GM20431 (cell line): ENCODE results near the gene HECTD2.
"Not testable (repeated sequence)": the region's sequence is repeated elsewhere in the genome, so short reads cannot be mapped to it uniquely, and the experiment has no call there.

Source experiments
- in situ Hi-C: fragments of 300-500 bp; cut with MseI, MboI; formaldehyde crosslinking; loops from one replicate; pipeline ENCODE4 v1.15.0; 2020; ENCODE audit warnings: low sequenced_read_pairs; ENCODE audit not compliant: unreplicated experiment

HECTD2 gene

DNA sequence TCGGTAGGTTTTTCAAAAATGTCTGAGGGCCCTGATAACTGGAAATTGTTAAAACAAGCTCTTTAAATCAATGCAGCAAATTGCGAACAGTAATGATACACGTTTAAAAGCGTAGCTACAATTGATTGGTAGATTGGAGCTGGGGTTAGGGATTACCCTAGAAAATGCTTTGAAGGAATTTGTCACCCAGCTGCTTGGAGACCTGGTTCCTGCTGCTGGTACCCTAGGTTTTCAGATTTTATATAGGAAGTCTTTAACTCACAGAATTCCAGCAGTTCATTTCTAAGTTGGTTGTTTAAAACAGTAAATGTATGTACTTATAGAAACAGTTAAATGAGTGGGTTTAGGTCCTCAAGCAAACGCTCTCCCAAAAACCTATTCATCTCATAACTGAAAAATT lies 1.5 kb downstream of the HECTD2 start:
- in situ Hi-C loops, result no loop called here

DNA sequence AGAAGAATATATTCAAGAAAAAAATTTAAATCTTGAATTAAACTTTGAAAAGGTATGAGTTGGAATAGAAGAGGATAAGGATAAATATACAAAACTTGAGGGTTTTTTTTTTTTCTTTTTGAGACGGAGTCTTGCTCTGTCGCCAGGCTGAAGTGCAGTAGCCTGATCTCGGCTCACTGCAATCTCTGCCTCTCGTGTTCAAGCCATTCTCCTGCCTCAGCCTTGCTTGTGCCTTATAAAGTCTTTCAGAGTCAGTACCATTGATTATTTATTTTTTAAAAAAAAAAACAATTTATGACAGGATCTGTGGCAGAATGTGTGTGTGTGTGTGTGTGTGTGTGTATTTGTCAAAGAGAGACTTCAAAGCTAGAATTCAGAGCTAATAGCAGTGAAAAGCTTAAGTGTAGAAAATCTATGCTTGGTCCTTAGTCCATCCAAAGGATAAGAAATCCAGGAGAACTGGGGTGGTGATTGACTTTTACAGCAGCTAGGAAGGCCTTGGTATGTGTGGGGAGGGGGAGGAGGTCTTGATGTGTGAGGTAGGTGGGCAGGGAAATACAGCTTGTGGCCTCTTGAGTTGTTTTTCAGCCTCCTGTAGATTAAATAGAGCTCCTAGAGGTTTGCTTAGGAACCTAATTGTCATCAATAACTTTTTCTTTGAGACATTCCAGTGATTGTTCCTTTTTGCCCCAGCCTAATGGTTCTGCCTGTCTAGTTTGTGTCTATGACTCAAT lies 2.4 kb downstream of the HECTD2 start:
- in situ Hi-C loops, result no loop called here

DNA sequence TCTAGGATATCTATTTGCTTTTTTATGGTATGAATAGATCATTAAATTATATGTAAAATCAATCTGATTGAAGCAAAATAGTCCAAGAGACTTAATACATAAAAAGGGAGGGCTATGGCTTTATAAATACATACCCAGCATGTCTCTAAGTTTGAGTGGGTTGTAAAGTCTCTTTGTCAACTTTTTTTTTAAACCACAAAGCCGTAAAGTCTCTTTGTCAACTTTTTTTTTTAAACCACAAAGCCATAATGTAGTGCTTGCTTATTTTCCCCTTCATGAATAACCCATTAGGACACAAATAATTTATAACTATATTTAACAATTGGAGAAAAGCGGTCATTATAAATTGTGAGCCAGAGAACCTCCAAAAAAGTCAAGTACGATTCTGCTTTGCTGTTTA lies 5.7 kb downstream of the HECTD2 start:
- in situ Hi-C loops, result no loop called here

DNA sequence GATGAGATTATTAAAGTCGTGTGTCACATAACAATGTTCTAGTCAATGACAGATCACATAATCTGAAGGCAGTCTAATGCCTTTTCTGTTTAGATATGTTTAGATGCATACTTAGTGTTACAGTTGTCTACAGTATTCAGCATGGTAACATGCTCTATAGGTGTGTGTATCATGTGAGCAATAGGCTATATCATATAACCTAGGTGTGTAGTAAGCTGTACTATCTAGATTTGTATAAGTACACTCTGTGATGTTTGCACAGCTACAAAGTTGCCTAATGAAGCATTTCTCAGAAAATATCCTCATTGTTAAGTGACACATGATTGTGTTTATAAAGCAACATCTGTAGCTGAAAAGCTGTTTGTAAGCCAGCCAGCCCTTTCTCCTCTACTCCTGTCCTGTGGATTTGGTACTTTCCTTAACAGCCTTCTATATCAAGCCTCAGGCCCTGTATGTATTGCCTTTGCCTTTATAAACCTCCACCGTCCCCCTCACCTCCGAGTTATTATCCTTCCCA lies 6.3 kb downstream of the HECTD2 start:
- in situ Hi-C loops, result no loop called here

DNA sequence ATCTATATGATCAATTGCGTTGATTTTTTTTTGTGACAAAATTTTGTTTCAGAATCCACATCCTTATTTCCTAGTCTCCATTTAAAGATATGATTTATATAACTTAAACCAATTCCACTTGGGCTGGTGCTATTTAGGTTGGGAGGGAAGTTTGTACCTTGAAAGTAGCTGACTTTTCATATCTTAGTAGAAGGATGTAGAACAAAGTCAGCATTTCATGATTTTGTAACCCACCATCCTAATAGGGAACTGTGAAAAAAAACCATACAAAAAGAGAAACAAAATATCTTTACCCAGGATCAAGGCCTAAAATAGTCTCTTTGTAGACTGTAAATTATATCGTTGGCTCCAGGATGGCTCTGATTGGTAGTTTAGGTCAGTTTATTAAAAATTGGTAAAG lies 8.3 kb downstream of the HECTD2 start:
- in situ Hi-C loops, result no loop called here

DNA sequence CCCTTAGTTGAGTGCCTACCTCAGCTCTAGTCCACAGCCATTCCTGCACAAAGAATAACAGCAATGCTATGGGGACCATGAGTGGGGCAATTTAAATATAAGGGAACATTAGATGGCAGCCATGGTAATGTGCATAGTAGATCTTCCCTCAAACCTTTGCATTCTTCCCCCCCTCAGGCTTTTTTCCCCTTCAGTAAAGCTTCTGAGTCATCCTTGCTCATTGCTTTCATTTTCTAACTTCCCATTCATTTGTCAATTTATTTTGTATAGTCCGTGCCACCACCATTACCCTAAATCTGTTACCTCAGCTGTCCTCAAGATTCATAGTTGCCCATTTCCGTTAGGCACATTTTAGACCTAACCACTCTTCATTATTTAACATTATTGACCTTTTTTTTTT lies 10.7 kb downstream of the HECTD2 start:
- in situ Hi-C loops, result no loop called here

DNA sequence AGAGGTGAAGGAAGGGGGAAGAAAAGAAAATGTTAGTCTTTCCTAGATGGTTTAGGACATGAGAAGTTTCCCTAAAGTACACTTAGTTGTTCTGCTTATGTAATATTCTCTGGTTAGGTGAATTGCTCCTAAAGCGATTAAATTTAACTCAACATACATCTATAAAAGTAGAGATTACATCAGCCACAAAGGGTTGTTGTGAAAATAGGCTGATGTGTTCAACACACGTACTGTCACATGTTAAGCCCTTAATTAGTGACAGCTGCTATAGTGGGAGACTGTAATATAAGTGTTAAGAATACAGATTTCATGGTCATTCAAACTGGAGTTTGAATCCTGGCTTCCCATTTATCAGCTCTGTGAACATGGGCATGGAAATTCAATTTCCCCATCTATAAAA lies 12.8 kb downstream of the HECTD2 start:
- in situ Hi-C loops, result no loop called here

DNA sequence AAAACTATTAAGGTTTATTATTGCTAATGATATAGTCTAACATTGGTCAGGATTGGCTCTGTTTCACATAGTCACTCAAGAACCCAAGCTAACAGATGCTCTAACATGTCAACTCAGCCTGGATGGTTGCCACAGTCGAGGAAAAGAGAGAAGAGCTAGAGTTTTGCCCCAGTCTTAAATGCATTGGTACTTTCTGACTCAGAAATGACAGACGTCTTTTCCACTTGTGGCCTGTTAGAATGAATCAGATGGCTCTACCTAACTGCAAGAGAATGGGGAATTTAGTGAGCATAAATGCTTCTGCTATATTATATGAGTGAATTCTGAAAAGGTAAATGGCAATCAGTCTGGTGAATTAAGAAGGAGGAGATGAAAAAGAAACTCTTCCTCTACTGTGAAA lies 13.9 kb downstream of the HECTD2 start:
- in situ Hi-C loops, result no loop called here

DNA sequence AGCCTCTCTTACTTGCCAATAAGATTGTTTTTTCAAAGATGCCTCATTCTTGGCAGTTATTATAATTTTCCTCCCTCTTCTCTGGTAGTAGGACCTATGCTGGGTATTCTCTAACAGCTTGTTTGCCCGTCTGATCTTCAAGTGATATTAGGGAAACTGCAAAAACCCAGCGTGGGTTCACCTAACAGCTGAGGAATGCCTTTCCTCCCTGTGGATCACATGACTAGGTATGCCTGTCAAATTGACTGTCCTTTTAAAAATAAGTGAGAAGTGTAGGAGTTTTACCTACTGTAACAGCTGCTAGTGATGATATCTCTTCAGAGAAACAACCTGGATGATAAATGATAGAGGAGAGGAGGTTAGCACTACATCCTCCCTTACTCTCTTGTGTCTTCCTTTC lies 22.0 kb downstream of the HECTD2 start:
- in situ Hi-C loops, result no loop called here

DNA sequence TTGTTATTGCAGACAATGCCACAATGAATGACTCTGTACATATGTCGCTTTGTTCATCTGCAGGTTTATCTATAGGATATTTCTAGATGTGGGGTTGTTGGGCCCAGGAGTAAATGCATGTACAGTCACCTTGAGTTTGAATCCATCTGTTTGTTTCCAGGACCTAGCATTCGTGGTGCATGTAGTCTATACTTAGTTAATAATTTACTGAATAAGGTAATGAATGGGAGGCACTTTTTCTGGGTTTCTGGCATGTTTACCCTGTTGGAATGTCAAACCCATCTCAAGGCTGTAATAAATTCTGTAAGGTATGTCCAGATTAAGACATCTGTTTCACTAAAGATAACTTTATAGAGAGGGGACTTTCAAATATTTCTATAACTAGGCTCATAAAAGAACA lies 23.5 kb downstream of the HECTD2 start:
- in situ Hi-C loops, result no loop called here

DNA sequence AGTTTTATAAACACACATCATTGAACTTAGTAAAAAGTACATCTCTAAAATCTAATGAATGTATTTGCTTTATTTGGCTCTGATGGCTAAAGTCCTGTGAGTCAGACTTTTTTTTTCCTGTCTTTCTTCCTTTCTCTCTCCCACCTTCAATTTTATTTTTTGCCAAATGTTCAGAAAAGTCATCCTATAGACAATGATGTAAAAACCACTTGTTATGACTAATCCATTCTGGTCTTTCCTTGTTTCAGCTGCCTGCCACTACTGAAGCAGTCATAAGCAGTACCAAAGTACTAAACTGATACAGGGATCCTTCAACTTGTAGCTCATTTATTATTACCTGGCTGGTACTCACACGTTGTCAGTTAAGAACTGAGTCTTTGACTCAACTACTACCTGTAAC lies 23.9 kb downstream of the HECTD2 start:
- in situ Hi-C loops, result no loop called here

DNA sequence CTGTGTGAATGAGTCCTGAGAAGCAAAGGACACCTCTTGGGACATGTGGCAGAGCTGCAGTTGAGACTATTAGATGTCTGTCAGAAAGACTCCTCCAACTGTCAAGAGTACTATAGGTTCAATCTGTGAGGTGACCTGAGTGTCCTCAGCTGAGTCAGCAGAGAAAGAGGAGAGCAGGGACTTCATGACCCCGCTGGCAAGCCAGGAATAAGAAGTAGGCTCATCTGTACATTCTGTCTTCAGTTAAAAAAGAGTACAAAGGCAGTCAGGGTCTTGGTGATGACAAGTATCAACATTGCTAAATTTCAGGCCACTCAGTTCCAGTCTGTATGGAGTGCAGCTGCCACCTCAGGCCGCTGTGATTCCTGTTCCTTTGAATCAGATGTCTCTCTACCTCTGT lies 25.1 kb downstream of the HECTD2 start:
- in situ Hi-C loops, result no loop called here

DNA sequence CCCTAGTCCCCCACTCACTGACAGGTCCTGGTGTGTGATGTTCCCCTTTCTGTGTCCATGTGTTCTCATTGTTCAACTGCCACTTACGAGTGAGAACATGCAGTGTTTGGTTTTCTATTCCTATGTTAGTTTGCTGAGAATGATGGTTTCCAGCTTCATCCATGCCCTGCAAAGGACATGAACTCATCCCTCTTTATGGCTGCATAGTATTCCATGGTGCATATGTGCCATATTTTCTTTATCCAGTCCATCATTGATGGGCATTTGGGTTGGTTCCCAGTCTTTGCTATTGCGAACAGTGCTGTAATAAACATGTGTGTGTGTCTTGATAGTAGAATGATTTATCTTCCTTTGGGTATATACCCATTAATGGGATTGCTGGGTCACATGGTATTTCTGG lies 28.1 kb downstream of the HECTD2 start:
- in situ Hi-C loops, result not testable (repeated sequence)

DNA sequence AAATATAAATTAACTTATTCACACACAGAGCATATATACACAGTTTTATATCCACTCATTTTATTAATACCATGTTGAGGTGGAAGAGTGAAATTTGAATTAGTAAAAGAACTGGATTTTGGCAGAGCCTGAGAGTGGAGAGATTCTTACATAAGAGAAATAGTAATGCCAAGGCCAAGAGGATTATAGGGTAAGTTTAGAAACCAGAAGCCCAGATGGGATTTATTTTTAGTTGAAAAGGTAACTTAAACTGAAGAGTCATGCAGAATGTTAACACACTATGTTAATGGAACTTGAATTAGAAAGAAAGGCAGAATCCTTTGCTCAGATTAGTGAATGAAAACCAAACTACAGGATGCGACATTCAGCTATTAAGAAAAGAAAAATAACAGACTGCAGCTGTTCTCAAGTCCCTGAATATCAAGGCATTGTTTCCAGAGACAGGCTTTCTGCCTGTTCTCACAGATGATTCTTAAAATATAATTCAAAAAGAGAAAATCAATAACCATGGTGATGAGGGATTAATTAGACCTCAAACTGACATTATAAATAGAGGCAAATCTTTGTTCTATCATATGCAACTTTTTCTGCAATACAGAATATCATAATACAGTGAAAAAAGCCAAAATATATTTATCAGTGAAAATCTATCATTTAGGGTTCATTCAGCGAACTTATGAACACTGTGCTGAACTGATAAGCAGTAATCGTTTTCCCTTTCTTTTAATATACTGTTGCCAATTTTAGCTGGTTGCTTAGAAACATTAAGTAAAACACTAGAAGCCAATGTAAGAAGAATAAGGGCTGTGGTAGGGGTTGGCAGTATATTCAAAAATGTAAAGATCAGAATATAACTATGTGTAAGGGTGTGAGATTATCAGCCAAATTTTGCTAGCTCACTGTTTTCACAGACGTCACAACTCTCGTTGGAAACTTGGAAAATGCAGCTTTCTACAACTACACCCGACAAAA lies 34.4 kb downstream of the HECTD2 start:
- in situ Hi-C loops, result no loop called here

DNA sequence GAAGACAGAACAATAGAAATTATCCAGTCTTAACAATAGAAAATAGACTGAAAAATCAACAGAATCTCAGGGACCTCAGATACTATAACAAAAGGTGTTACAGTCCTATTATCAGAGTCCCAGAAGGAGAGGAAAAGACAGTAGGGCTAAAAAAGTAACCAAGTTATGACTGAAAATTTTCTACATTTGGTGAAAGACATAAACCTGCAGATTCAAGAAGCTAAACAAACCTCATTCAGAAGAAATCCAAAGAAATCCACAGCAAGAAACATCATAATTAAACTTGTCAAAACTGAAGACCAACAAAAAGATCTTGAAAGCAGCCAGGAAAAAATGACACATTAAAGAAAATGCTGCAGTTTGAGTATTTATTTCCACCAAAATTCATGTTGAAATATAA lies 41.9 kb downstream of the HECTD2 start:
- in situ Hi-C loops, result no loop called here

DNA sequence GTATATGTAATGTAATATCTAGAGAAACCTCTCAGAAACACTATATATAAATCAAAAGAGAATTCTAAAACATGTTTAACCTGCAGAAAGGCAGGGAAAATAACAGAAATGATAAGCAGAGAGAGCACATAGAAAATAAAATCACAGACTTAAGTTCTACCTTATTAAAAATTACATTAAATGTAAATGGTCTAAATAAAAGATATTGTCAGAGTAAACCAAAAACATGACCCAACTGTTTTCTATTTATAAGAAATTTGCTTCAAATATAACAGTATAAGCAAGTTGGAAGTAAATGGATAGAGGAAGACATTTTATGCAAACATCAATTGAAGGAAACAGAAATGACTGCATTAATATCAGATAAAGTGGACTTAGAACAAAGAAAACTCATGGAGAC lies 43.4 kb downstream of the HECTD2 start:
- in situ Hi-C loops, result no loop called here

DNA sequence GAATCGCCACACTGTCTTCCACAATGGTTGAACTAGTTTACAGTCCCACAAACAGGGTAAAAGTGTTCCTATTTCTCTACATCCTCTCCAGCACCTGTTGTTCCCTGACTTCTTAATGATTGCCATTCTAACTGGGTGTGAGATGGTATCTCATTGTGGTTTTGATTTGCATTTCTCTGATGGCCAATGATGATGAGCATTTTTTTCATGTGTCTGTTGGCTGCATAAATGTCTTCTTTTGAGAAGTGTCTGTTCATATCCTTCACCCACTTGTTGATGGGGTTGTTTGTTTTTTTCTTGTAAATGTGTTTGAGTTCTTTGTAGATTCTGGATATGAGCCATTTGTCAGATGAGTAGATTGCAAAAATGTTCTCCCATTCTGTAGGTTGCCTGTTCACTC lies 45.0 kb downstream of the HECTD2 start:
- in situ Hi-C loops, result not testable (repeated sequence)

DNA sequence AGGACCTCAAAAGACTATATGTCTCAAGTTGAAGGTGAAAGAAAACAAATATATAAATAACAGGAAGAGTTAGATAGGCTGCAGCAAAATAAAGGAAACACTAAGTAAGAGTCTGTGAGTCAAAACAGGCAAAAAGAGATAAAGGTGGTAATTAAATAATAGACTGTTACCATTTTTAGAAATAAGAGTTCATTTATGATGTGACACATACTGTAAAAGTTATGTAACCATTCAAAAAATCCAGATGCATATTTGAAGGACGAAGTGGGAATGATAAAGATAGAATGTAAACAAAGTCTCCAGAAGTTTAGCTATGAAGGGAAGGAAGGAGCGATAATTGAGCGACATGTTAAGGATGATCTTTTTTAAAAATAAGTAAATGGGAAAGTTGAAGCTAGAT lies 50.5 kb downstream of the HECTD2 start:
- in situ Hi-C loops, result no loop called here

DNA sequence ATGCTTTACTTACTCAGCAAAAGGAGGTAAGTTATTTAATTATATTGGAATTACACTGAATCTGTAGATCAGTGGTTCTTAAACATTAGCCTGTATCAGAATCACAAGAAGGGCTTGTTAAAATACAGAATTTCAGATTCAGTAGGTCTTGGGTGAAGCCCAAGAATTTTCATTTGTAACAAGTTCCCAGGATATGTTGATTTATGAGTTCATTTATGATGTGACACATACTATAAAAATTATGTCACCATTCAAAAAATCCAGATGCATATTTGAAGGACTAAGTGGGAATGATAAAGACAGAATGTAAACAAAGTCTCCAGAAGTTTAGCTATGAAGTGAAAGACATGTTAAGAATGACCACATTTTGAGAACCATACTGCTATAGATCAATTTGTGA lies 52.3 kb downstream of the HECTD2 start:
- in situ Hi-C loops, result no loop called here

DNA sequence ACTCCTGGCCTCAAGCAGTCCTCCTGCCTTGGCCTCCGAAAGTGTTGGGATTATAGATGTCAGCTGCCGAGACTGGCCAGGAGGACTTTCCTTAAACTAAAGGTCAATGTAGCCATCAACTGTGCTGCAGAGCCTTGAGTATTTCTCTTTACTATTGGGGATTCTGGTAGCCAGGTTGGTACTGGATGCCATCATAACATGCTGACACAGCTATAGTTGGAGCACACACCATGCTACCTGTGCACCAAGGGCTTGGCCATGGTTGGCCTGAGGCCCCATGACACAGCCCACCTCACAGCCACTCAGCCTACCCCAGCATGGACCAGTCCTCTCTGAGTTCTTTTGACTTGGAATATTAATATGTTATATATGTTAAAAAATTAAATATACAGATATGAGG lies 54.4 kb downstream of the HECTD2 start:
- in situ Hi-C loops, result no loop called here

DNA sequence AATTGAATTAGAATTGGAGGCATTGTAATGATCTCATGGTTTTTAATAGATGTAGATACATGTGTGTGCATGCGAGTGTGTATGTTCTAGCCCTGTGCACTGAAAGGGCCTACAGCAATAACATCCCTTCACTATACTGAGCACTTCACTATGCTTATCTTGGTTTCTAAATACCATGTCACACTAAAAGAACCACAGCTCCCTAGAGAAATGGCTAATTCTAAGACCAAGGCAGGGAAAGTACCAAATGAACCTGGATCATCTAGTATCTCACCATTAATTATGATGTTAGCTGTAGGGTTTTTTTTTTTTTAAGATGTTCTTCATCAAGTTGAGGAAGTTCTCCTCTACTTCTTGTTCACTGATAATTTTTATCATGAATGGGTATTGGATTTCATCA lies 55.1 kb downstream of the HECTD2 start:
- in situ Hi-C loops, result no loop called here
